ENCODE data around the gene MGAT4B.
"Not testable (repeated sequence)": the region's sequence is repeated elsewhere in the genome, so short reads cannot be mapped to it uniquely, and the experiment has no call there.

Gene MGAT4B

GRCh38 chr5:179793468-179794139 is 13.1 kb downstream of the MGAT4B start, which contains the start of gene LTC4S:
LTC4S (plus strand) TSS chr5:179793986; CDS start chr5:179794081, 95 bp downstream.
- H3K4me3 ChIP-seq (ENCODE audit: low read depth, low read length), result no peak within 1 kb of the TSS
- no peak for TF ChIP-seq CTCF (IDR thresholded peaks at IDR 0.05; ENCODE audit: insufficient read depth, low read depth, low read length, missing control alignments)
- DNase-seq (ENCODE audit: low read depth), result no peak

- no peak overlapping the region for H3K4me3 ChIP-seq (ENCODE audit: low read depth, low read length)
- DNase-seq (ENCODE audit: low read depth), result no peak
- TF ChIP-seq CTCF (IDR thresholded peaks at IDR 0.05; ENCODE audit: insufficient read depth, low read depth, low read length, missing control alignments), result no peak
These were observed 13.8 kb downstream of the MGAT4B start for GRCh38 chr5:179792612-179793467.

GRCh38 chr5:179791881-179792611 is 14.6 kb downstream of the MGAT4B start:
- DNase-seq (ENCODE audit: low read depth), result no peak
- H3K4me3 ChIP-seq (ENCODE audit: low read depth, low read length), result no peak overlapping the region
- no peak for TF ChIP-seq CTCF (IDR thresholded peaks at IDR 0.05; ENCODE audit: insufficient read depth, low read depth, low read length, missing control alignments)

GRCh38 chr5:179789278-179789677 is 17.4 kb downstream of the MGAT4B start:
- DNase-seq (ENCODE audit: low read depth); H3K4me3 ChIP-seq (ENCODE audit: low read depth, low read length): not testable (repeated sequence)

- no peak for TF ChIP-seq CTCF (IDR thresholded peaks at IDR 0.05; ENCODE audit: insufficient read depth, low read depth, low read length, missing control alignments)
- no peak for DNase-seq (ENCODE audit: low read depth)
- H3K4me3 ChIP-seq (ENCODE audit: low read depth, low read length), result no peak overlapping the region
These were observed 18.3 kb downstream of the MGAT4B start for GRCh38 chr5:179788193-179788854.

GRCh38 chr5:179786861-179787260 is 19.8 kb downstream of the MGAT4B start:
- DNase-seq (ENCODE audit: low read depth), result no peak
- H3K4me3 ChIP-seq (ENCODE audit: low read depth, low read length), result no peak overlapping the region
- TF ChIP-seq CTCF (IDR thresholded peaks at IDR 0.05; ENCODE audit: insufficient read depth, low read depth, low read length, missing control alignments), result no peak
